ENCODE data around the gene KDM2A.

KDM2A gene

DNA sequence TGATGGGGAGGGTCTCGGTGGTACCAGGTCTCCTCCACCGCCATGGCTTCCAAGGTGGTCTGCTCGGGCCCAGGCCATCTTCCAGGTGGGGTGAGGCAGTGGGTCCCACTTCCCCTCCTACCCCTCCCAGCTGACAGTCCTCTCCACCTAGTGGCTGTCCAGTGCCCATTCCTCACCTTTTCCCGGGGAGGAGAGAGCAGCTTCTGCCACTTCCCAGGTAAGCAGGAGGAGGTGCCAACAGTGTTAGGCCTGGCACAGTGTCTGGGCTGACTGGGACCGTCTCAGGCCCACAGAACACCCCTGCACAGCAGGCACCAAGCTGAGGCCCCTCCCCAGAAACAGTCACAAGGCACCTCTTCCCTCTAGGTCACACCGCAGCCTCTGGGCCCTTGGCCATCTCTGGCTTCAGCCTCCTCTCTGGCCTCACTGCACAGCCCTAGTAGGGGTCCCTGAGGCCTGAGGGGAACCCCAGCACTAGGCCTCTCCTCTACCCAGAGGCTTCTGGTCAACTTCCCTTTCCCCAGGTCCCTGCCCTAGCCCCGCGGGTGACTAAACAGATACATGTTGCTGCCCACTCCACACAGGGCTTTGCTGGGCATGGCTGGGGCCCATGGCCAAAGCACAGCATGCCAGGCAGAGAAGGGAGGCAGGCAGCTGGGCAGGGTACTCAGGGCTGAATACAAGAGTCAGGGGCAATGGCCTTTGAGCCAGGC lies 167.7 kb downstream of the KDM2A start:
- no peak for DNase-seq (ENCODE audit: low read depth)

DNA sequence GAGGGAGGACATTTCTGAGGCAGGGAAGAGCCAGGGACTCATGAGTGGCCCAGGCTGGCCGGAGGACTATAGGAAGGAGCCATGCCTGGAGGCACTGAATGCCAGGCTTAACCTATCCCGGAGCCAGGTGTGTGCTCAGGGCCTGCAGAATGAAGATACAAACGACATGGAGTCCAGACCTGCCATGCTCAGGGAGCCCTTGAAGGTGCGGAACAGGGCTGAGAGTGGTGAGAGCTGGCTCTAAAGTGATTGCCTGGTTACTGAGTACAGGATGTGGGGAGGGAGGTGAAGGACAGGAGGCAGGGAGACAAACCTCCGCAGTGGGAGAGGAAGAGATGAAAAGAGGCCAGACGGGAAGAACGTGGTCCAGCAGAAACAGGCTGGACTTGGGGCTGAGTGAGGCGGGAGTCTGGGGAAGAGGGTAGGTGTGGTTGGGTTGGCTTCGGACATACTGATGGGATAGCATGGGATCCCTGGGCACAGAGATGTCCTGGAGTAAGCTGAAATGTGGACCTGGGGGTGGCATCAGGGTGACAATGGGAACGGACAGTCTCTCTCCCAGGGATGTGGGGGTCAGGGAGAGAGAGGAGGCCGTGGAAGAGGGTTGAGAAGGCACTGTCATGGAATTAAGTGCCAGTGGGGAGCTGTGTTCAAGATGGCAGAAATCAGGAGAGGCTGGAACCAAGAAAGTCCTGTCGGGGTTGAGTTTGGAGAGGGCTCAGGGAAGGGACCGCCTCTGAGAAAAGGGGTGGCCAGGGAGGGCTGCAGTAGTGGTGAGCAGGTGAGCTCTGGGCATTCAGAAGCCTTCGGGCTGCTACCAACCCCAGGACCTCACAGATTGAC lies 168.5 kb downstream of the KDM2A start:
- DNase-seq (ENCODE audit: low read depth) = no peak

DNA sequence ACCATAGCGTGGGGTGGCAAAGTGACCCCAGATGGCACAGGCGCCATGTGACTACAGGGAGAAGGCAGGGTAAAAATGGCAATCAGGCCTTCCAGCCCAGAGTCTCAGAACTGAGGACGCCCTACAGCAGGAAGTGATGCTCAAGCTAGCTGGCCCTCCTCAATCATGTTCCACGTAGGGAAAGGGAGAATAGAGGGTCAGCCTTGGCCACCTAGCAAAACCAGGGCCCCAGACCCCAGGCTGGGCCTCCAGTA lies 169.1 kb downstream of the KDM2A start:
- DNase-seq (ENCODE audit: low read depth) = no peak

DNA sequence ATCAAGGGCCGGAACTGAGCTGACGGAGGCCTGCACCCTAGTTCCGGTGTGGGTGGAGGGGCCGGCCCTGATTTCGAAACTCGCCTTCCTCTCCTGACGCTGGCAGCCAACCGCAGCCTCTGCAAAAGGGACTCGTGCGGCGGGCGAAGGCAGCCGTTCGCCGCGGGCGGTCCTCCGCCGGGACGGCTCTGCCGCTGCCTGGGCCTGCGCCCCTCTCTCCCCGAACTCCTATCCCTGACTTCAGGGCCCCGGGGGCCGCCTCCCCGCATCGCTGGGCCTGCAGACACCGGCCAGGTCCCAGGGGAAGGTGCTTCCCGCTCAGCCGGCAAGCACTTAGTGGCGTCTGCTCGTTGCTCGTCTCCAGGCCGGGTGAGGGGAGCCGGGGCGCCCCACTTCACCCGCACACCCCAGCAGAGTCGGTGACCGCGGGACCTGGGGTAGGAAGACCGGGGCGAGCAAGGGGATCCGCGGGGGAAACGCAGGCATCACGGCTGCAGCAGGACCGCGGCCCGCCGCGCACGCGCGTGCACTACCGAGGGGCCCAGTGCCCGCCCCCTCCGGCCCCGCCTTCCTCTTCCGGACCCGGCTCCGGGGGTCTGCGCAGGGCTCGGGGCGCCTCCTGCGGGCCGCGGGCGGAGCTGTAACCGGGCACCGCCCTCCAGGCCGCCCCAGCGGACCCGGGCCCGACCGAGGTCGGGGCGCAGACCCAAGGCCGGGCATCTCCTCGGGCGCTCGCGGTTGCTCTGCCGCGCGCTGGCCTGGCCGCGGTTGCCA lies 169.6 kb downstream of the KDM2A start:
- DNase-seq (ENCODE audit: low read depth) = peak; percentile 76

DNA sequence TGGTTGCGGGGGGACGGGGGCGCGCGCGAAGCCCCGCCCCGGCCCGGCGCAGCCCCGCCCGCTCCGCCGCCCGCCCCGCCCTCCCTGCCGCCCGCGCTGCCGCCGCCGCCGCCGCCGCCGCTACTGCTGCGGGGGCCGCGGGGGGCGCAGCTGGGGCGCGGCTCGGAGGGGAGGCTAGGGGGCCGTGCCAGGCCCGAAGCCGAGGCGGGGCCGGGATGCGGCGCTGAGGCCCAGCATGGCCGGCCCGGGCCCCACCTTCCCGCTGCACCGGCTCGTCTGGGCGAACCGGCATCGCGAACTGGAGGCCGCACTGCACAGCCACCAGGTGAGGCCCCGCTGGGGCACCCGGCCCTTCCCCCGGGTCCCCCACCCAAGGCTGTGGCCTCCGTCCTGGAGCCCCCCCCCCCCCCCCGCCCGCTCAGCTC lies 170.2 kb downstream of the KDM2A start, which contains the start of gene ANKRD13D:
Gene ANKRD13D (plus strand): TSS at position 78 of the 425 bp plus-strand sequence. CDS start 158 bp downstream, at position 236.
- DNase-seq (ENCODE audit: low read depth) = no peak

DNA sequence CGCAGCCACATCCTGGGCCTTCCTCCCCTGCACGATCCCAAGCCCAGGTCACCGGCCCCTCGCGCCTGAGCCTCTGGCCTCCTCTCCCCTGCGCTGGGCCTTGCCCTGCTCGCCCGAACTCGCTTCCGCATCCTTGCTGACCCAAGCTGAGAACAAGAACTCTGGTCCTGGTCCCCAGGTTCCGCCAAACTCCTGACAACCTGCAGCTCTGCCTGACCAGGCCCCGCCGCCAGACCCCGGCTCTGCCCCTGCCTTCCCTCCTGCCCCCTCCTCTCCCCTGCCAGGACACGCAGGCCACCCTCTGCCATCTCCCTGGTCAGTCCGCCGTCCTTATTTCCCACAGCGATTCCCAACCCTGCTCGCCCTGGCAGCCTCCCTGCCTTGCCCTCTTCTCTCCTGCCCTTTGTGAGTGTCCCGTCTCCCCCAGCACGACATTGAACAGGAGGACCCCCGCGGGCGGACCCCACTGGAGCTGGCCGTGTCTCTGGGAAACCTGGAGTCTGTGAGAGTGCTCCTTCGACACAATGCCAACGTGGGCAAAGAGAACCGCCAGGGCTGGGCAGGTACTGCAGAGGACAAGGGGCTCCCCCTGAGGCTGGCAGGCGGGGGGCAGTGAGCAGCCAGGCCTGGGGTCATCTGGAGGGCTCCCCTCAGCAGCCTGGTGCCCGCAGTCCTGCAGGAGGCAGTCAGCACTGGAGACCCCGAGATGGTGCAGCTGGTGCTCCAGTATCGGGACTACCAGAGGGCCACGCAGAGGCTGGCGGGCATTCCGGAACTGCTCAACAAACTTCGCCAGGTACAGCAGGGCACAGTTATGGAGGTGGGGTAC lies 170.8 kb downstream of the KDM2A start:
- DNase-seq (ENCODE audit: low read depth) = no peak

DNA sequence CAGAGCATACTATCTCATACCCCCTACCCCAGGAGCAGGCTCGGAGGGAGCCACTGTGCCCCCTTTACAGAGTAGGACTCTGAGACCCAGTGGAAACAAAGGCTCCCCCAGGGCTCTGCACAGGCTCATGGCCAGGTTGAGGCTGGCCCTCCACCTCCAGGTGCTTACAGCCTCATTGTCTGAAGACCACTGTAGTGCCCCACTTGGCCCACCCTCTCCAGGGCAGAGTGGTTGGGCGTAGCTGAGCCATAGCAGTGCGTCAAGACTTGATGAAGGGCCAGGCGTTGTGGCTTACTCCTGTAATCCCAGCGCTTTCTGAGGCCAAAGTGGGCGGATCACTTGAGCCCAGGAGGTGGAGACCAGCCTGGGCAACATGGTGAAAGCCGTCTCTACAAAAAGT lies 171.7 kb downstream of the KDM2A start:
- no peak for DNase-seq (ENCODE audit: low read depth)

DNA sequence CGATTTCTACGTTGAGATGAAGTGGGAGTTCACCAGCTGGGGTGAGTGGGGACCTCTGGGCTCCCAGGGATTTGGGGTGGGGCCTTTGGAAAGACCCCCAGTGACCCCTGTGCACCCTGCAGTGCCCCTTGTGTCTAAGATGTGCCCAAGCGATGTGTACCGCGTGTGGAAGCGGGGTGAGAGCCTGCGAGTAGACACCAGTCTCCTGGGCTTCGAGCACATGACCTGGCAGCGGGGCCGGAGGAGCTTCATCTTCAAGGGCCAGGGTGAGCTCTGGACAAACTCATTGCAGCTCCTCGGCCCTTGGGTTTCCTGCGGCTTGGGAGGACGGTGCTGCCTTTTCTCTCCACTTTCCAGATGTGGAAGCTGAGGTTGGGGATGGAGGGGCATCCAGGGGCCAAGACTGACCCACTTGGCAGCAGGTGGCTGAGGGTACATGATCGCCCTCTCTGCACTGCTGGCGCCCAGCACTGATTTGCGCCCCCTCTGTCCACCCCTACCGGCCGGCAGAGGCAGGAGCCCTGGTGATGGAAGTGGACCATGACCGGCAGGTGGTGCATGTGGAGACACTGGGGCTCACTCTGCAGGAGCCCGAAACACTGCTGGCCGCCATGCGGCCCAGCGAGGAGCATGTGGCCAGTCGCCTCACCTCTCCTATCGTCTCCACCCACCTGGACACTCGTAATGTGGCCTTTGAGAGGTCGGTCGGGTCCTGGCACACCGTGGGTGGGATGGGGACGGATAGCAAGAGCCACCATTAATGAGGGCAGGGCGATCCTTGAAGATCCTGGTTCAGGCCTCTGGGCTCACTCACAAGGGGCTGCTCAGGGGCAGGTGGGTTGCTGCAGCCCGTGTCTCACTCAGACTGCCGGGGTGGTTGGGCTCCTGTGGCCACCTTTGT lies 172.7 kb downstream of the KDM2A start:
- no peak for DNase-seq (ENCODE audit: low read depth)

DNA sequence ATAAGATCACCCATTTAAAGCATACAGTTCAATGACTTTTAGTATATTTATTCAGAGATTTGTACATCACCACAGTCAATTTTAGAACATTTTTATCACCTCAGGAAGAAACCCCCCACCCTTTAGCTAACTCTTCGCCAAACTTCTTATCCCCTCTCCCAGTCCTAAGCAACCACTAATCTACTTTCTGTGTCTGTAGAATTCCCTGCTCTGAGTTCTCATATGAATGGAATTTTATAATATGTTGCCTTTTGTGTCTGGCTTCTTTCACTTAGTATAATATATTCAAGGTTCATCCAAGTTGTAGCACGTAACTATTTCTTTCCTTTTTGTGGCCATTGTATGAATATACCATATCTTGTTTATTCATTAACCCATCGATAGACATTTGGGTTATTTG lies 173.6 kb downstream of the KDM2A start:
- DNase-seq (ENCODE audit: low read depth) = no peak

DNA sequence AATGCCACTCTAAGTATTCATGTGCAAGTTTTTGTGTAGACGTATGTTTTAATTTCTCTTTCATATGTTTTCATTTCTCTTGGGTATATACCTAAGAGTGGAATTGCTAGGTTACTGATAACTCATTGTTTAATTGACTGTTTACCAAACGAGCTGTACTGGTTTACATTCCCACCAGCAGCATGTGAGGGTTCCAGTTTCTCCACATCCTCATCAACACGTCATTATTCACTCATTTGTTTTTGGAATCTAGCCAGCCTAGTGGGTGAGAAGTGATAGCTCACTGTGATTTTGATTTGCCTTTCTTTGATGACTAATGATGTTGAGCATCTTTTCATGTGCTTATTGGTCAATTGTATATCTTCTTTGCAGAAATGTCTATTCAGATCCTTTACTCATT lies 174.0 kb downstream of the KDM2A start:
- no peak for DNase-seq (ENCODE audit: low read depth)

DNA sequence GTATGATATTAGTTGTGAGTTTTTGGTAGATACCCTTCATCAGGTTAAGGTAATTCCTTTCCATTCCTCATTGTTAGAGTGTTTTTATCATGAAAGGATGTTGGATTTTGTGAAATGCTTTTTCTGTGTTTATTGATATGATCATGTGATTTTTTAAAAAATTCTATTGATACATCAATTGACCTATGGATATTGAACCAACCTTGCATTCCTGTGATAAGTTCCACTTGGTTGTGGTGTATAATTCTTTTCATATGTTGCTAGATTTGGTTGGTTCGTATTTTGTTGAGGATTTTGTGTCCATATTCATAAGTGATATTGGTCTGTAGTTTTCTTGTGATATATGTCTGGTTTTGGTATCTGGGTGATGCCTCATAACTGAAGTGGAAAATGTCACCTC lies 176.8 kb downstream of the KDM2A start:
- no peak for DNase-seq (ENCODE audit: low read depth)

DNA sequence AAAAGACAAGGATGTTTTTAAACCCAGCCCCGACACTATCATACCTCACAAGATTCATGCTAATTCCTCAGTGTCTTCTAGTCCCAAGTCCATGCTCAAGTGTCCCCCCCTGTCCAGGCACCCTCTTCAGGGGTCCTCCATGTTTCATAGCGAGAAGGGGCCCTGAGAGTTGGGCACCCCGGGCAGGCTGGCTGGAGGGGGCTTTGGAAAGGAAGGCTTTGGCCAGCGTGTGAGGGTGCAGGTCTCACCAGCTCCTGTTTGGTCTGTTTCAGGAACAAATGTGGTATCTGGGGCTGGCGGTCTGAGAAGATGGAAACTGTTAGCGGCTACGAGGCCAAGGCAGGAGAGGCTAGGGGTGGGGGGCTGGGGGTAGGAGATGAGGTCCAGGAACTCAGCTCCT lies 179.7 kb downstream of the KDM2A start:
- no peak for DNase-seq (ENCODE audit: low read depth)

DNA sequence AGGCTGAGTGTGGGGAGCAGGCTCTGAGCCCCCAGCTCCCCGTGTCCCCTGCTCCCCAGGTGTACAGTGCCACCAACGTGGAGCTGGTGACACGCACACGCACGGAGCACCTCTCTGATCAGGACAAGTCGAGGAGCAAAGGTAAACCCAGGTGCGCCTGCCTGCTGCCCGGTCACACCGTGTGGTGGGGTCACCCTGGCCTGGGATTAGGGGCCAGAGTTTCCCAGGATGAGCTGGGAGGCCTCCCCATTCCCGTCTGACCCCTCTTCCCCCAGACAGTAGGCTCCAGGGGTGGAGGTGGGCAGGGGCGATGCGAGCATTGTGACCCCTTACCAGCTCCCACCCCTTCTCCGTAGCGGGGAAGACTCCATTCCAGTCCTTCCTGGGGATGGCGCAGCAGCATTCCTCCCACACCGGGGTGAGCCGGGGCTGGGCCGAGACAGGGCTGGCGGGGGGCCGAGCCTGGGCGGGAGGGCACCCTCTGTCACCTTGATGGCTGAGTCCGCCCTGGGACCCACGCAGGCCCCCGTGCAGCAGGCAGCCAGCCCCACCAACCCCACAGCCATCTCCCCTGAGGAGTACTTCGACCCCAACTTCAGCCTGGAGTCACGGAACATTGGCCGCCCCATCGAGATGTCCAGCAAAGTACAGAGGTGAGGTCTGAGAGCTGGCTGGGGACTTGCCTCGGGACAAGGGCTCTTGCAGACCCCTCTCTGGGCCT lies 180.6 kb downstream of the KDM2A start:
- DNase-seq (ENCODE audit: low read depth) = no peak

DNA sequence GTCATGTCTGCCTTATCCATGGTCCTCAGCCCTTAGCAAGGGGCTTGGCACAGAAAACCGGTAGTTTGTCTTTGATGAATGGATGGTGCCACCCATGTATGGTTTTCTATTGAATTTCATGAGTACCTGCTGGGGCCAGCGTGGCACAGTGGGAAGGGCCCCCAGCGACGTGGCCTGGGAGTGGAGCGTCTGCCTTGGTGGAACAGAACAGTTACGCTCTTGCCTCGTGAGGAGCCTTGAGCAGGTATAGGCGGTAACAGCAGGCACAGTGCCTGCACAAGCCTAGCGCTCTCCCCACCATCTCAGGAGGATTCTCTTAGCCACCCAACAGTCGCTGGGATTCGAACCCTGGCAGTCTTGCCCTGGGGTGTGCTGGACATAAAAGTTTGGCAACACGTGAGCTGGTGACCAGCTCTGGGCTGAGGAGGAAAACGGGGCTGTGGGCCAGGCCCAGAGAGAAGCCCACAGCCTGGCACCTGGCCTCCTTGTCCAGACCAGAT lies 181.2 kb downstream of the KDM2A start:
- DNase-seq (ENCODE audit: low read depth) = no peak

DNA sequence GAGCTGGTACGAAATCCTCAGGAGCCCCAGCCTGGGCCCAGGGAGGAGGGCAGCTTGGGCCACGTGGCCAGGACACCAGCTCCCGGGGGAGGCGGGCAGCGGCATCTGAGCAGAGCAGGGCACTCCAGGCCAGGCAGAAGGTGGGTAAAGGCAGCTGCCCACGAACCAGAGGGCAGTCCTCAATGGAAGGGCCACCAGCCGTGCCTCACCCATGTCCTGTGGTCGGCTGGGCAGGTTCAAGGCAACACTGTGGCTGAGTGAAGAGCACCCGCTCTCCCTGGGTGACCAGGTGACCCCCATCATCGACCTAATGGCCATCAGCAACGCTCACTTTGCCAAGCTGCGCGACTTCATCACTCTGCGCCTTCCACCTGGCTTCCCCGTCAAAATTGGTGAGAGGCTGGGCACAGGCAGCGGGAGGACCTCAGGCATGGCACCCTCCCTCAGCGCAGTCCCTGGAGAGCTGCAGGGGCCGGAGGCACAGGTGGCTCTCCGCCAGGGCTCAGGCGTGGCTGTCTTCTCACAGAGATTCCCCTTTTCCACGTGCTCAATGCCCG lies 181.8 kb downstream of the KDM2A start:
- no peak for DNase-seq (ENCODE audit: low read depth)

DNA sequence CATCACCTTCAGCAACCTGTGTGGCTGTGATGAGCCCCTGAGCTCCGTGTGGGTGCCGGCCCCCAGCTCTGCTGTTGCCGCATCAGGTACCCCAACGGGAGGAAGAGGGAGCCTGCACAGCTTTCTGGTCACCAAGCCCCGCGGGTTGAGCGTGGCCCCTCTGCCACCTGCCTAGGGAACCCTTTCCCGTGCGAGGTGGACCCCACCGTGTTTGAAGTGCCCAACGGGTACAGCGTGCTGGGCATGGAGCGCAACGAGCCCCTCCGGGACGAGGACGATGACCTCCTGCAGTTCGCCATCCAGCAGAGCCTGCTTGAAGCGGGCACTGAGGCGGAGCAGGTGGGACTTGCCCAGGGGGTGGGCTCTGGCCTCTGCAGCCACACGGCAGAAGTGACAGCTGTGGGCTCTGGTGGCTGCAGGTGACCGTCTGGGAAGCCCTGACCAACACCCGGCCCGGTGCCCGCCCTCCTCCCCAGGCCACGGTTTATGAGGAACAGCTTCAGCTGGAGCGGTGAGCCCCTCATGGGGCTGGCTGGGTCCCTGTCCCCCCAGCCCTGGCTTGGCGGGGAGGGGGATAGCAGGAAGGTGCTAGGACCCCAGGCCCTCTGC lies 182.4 kb downstream of the KDM2A start:
- DNase-seq (ENCODE audit: low read depth) = no peak

DNA sequence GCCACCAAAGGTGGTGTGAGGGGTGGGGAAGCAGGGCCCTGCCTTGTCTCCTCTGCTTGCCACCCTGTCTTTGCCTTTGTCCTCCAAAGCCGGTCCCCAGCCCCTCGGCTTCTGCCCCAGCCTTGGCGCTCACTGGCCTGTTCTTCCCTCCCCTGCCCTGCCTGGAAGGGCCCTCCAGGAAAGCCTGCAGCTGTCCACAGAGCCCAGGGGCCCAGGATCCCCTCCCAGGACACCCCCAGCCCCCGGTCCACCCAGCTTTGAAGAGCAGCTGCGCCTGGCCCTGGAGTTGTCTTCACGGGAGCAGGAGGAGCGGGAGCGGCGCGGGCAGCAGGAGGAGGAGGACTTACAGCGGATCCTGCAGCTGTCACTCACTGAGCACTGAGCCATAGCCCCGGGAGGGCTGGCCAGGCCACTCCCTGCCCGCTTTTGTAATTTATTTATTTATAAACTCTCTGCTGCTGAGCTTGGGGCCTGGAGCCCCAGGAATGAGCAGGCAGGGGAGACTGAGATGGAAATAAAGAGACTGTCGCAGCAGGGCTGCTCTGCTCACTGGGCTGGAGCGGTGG lies 183.0 kb downstream of the KDM2A start:
- DNase-seq (ENCODE audit: low read depth) = no peak

DNA sequence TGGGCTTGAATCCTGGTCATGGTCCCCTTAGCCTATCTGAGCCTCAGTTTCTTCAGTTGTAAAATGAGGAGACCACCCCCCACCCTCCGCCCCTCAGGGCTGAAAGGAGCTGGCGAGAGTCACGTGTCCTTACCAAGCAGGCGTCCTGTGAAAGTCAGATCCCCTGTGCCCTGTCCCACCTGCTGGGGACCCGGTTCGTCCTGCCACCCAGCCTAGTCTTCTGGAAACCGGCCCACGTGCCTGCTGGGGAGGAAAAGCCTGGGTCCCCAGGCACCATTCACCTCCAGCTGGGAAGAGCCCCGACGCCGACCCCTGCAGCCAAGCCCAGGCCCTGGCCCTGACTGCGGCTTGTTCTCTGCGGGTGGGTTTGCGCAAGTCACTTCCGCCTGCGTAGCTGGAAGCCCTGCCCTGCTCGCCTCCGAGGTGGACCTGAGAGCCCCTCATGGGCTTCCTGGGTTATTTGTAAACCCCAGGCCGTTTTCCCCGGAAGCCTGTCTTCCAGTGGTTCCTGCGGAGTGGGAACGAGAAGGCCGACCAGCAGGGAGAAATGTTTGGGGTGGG lies 183.6 kb downstream of the KDM2A start:
- DNase-seq (ENCODE audit: low read depth) = no peak
